GM12878 (cell line): Measurements from ENCODE around the gene SLC38A1. TPM values are rescaled to one million over a fixed set of nuclear protein-coding genes. Genes with fewer than 3 reads are reported as not detected.

Experiments used
- ATAC-seq: fragments of 200-7000 bp; cut with Tn5 transposase; 3 replicates; pipeline ENCODE4 v1.9.1; 2020; ENCODE audit warnings: mild to moderate bottlenecking, moderate library complexity
- BruUV-seq: library from RNA; stranded (reverse); fragments of 400-500 nt; replicated peaks from 2 replicates; lab custom pipeline; 2021; lab: Mats Ljungman, UMichigan
- CTCF ChIA-PET: fragments of 300-600 bp; sonication (Branson Sonifier 250); formaldehyde crosslinking; extraction: SDS; loops from one replicate; lab custom pipeline; 2021; ENCODE audit warnings: inconsistent platforms; lab: Yijun Ruan, JAX
- POLR2A ChIA-PET: fragments of 350-600 bp; formaldehyde crosslinking; extraction: SDS; loops from one replicate; lab custom pipeline; 2021; ENCODE audit warnings: inconsistent platforms; lab: Charles Lee
- RAD21 ChIA-PET: fragments of 300-600 bp; sonication (Branson Sonifier 250); formaldehyde crosslinking; loops from one replicate; lab custom pipeline; 2023; ENCODE audit warnings: antibody characterized with exemption; ENCODE audit not compliant: unreplicated experiment; lab: Charles Lee
- SMC1A ChIA-PET: fragments of 300-600 bp; sonication (Branson Sonifier 250); formaldehyde crosslinking; loops from one replicate; lab custom pipeline; 2023; ENCODE audit not compliant: unreplicated experiment, uncharacterized antibody; lab: Charles Lee
- DNase-seq: peaks from one replicate; pipeline ENCODE4 v3.0.0-alpha.2; 2011; ENCODE audit warnings: low read depth, low spot score
- FAIRE-seq: peaks from 3 replicates; lab custom pipeline; 2011; peaks lifted over from hg19 to GRCh38; lab: Jason Lieb, UNC
- H2AFZ ChIP-seq: 2 replicates; pipeline ENCODE4 v1.6.0; 2011; ENCODE audit warnings: low read depth, low read length, control low read depth; ENCODE audit not compliant: control insufficient read depth
- H3K27ac ChIP-seq: 2 replicates; pipeline ENCODE4 v1.5.1; 2011; ENCODE audit warnings: control low read depth; ENCODE audit not compliant: control insufficient read depth, insufficient read depth
- H3K27me3 ChIP-seq, 2 experiments: replicated peaks in 1 of 2; 2 replicates each; pipeline versions ENCODE4 v1.6.0 to v1.6.1; 2011; ENCODE audit warnings: low read length in 1 of 2; ENCODE audit not compliant: control insufficient read depth in 2 of 2, insufficient read depth in 2 of 2
- H3K36me3 ChIP-seq, 2 experiments: 2 replicates each; pipeline ENCODE4 v1.5.1; 2011; ENCODE audit warnings: low read length in 1 of 2; ENCODE audit not compliant: control insufficient read depth in 2 of 2, insufficient read depth in 2 of 2
- H3K4me1 ChIP-seq: 2 replicates; pipeline ENCODE4 v1.6.1; 2011; ENCODE audit warnings: mild to moderate bottlenecking, low read length, moderate library complexity, mixed read lengths; ENCODE audit not compliant: control insufficient read depth, insufficient read depth
- H3K4me2 ChIP-seq: 2 replicates; pipeline ENCODE4 v1.6.0; 2011; ENCODE audit warnings: control low read depth; ENCODE audit not compliant: control insufficient read depth, insufficient read depth
- H3K4me3 ChIP-seq: fragments of 200-600 bp; sonication (generic); 2 replicates; pipeline ENCODE4 v1.5.1; 2016
- H3K79me2 ChIP-seq: 2 replicates; pipeline ENCODE4 v1.6.0; 2011; ENCODE audit warnings: low read length; ENCODE audit not compliant: control insufficient read depth, insufficient read depth
- H3K9ac ChIP-seq: 2 replicates; pipeline ENCODE4 v1.8.0; 2011; ENCODE audit warnings: low read length, control low read depth, mixed read lengths; ENCODE audit not compliant: control insufficient read depth, insufficient read depth
- H3K9me3 ChIP-seq: replicated peaks from 3 replicates; pipeline ENCODE4 v1.5.1; 2011; ENCODE audit warnings: mild to moderate bottlenecking, low read length; ENCODE audit not compliant: control insufficient read depth, insufficient read depth
- H4K20me1 ChIP-seq: 2 replicates; pipeline ENCODE4 v1.6.0; 2011; ENCODE audit not compliant: control insufficient read depth, insufficient read depth
- ASH2L ChIP-seq: fragments of 300-600, 200-600 bp; sonication (generic); IDR thresholded peaks from 2 replicates; pipeline ENCODE4 v1.6.1; 2017; ENCODE audit warnings: low read depth, mild to moderate bottlenecking, borderline replicate concordance
- BCLAF1 ChIP-seq: fragments of 450-650 bp; IDR thresholded peaks from 2 replicates; pipeline ENCODE4 v1.6.1; 2017; ENCODE audit warnings: antibody characterized with exemption, mild to moderate bottlenecking, moderate library complexity
- CHD4 ChIP-seq: fragments of 200-600 bp; sonication (generic); IDR thresholded peaks from 2 replicates; pipeline ENCODE4 v1.6.1; 2016; ENCODE audit warnings: mild to moderate bottlenecking
- MEF2A ChIP-seq: IDR thresholded peaks from 2 replicates; pipeline ENCODE4 v1.6.1; 2011; ENCODE audit warnings: low read depth, mild to moderate bottlenecking, low read length, moderate library complexity; ENCODE audit not compliant: insufficient read depth
- MEF2B ChIP-seq: fragments of 450-650 bp; IDR thresholded peaks from 2 replicates; pipeline ENCODE4 v1.6.1; 2018; ENCODE audit warnings: mild to moderate bottlenecking, moderate library complexity; ENCODE audit not compliant: partially characterized antibody, poor library complexity, severe bottlenecking
- MTA2 ChIP-seq: fragments of 450-650 bp; IDR thresholded peaks from 2 replicates; pipeline ENCODE4 v1.6.1; 2016; ENCODE audit warnings: low read depth, mild to moderate bottlenecking, moderate library complexity
- MYB ChIP-seq: fragments of 150-350 bp; IDR thresholded peaks from 2 replicates; pipeline ENCODE4 v1.6.1; 2014; ENCODE audit warnings: mild to moderate bottlenecking, low read depth, low read length, borderline replicate concordance
- NR2F1 ChIP-seq: fragments of 450-650 bp; conservative IDR thresholded peaks from 2 replicates; pipeline ENCODE4 v1.6.1; 2017; ENCODE audit warnings: mild to moderate bottlenecking
- NRF1 ChIP-seq: conservative IDR thresholded peaks from 2 replicates; pipeline ENCODE4 v1.6.1; 2011; ENCODE audit warnings: mild to moderate bottlenecking, low read depth, low read length, improper control_type of control experiment
- PAX8 ChIP-seq: fragments of 450-650 bp; IDR thresholded peaks from 2 replicates; pipeline ENCODE4 v1.6.1; 2017; ENCODE audit warnings: mild to moderate bottlenecking, moderate library complexity
- RELB ChIP-seq: fragments of 450-650 bp; IDR thresholded peaks from 2 replicates; pipeline ENCODE4 v1.6.1; 2017; ENCODE audit warnings: low read depth, mild to moderate bottlenecking, moderate library complexity
- TCF7 ChIP-seq: IDR thresholded peaks from 2 replicates; pipeline ENCODE4 v1.6.1; 2014; ENCODE audit warnings: antibody characterized with exemption, borderline replicate concordance
- USF1 ChIP-seq: IDR thresholded peaks from 2 replicates; pipeline ENCODE4 v1.6.1; 2011; ENCODE audit warnings: borderline replicate concordance, low read depth, mild to moderate bottlenecking, moderate library complexity, mixed read lengths, low read length; ENCODE audit not compliant: insufficient read depth; ENCODE audit errors: extremely low read length
- ZBTB11 ChIP-seq: fragments of 450-650 bp; formaldehyde crosslinking; IDR thresholded peaks from 2 replicates; pipeline ENCODE4 v1.5.0; 2022; ENCODE audit warnings: mild to moderate bottlenecking, missing genetic modification characterization
- ZNF24 ChIP-seq: fragments of 450-650 bp; IDR thresholded peaks from 2 replicates; pipeline ENCODE4 v1.6.1; 2017; ENCODE audit warnings: antibody characterized with exemption, mild to moderate bottlenecking
- WGBS: methylation state at CpG from one replicate; pipeline ENCODE4 v1.1.6; 2016; ENCODE audit warnings: low lambda C conversion rate; ENCODE audit not compliant: insufficient replicate concordance, insufficient coverage; ENCODE audit errors: missing lambda C conversion rate; 5-methylcytosine and 5-hydroxymethylcytosine counted together
- in situ Hi-C: fragments of 300-500 bp; cut with MboI; formaldehyde crosslinking; loops from 9 replicates; pipeline ENCODE4 v1.14.3; 2018; ENCODE audit warnings: mixed read lengths
- intact Hi-C: fragments of 100-400 bp; cut with micrococcal nuclease; formaldehyde crosslinking; loops from one replicate; pipeline ENCODE4 v1.14.2; 2022; ENCODE audit not compliant: unreplicated experiment
- polyA plus RNA-seq, 11 experiments: library from polyadenylated mRNA; depleted of rRNA in 4 of 11; unstranded in 6 of 11; stranded (reverse) in 5 of 11; fragments of >200 nt; fragmentation: Nextera tagmentation in 4 of 11; fragmentation: Illumina TruSeq in 1 of 11; extraction: Ambion mirVana in 4 of 11; extraction: Trizol in 1 of 11; gene quantifications; 1 replicate in 1 of 11; 2 replicates in 10 of 11; pipeline versions ENCODE4 v1.2.1 to v1.2.3, GENCODE V29; 2011 to 2016; ENCODE audit warnings: inconsistent platforms in 2 of 11, missing spikeins in 2 of 11, low read depth in 1 of 11
- total RNA-seq, 4 experiments: library from RNA; depleted of rRNA in 3 of 4; stranded (reverse); fragments of >200 nt in 3 of 4; fragmentation: Illumina TruSeq in 1 of 4; extraction: Trizol in 1 of 4; gene quantifications; 2 replicates each; pipeline versions ENCODE4 v1.2.1 to v1.2.3, GENCODE V29; 2013 to 2021

The SLC38A1 gene
- total and polyA plus RNA-seq, 10 of the 15 experiments (the other 5 are each of a cell fraction or from before 2014, with no cell fraction given), result 38.1 to 191 (median 144) TPM

DNA sequence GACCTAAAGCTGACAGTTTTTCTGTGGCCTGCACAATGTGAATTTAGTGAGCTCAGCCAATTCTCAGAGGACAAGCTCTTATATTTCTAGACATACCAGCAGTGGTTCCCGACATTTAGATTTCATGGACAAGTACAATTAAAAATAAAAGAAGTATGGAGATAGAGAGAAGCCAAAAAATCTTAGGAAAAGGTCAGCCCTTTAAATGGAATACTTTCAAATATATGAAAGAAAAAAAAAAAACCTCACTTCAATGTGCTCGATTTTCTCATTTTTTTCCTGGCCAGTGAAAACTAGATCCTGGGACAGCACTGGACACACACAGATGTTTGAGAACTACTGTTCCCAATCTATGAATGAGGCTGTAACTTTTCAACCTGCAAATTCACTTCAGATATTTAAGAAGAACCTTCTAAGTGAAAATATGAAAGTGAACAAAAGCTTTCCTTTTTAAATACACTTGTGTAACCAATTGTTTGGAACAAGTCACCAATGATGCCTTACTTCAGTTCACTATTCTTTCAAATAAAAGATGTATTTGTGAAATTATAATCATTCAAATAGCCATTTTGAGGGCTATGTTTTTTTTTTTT, 109.4 kb downstream of the SLC38A1 start:
- intact Hi-C loops, result no loop called here
- H3K9me3 ChIP-seq, result no peaks in the 10 kb centered on the region; the same call in 1 of the 3 replicates
- ChIA-PET RAD21 (interaction anchor here (1.0 to 2.9 kb wide), 8 partner anchors 9 to 110 kb away, joined by 3 to 12 read pairs (median 4); no protein-coding TSS in a partner anchor), SMC1A (interaction anchor here (1.0 to 4.3 kb wide), 12 partner anchors 11 to 59 kb away, joined by 3 to 35 read pairs (median 5); no protein-coding TSS in a partner anchor), POLR2A (interaction anchor here (0.6 to 1.8 kb wide), 3 partner anchors 12 to 27 kb away, joined by 3 read pairs; no protein-coding TSS in a partner anchor), CTCF (interaction anchor here (0.6 to 1.9 kb wide), 6 partner anchors 9 to 449 kb away, joined by 3 to 5 read pairs (median 4); no protein-coding TSS in a partner anchor)
- FAIRE-seq (no peak), ATAC-seq (no peak), DNase-seq (no peak)
- no peak overlapping the region for H3K9ac ChIP-seq
- no peaks in the 10 kb centered on the region for H3K4me1 ChIP-seq
- H3K36me3 ChIP-seq, result no peaks in the 10 kb centered on the region
- in situ Hi-C loops, result no loop called here
- 76% methylated on average over 2 of the region's 2 CpGs for WGBS
- no peaks in the 10 kb centered on the region for H3K27me3 ChIP-seq
- no peak overlapping the region for H3K27ac ChIP-seq
- no peak overlapping the region for H3K4me2 ChIP-seq
- no peaks in the 10 kb centered on the region for H3K79me2 ChIP-seq
- BruUV-seq, result no TSS peak
- no peak overlapping the region for H3K4me3 ChIP-seq
- no peaks in the 10 kb centered on the region for H4K20me1 ChIP-seq
- H2AFZ ChIP-seq, result no peak overlapping the region
- TF ChIP-seq NRF1, result no peak
- TF ChIP-seq CHD4, result no peak
- no peak for TF ChIP-seq MEF2A
- no peak for TF ChIP-seq BCLAF1
- TF ChIP-seq RELB, result no peak
- no peak for TF ChIP-seq ASH2L
- no peak for TF ChIP-seq MTA2
- TF ChIP-seq ZBTB11 (CRISPR knock-in tag), result no peak
- no peak for TF ChIP-seq TCF7
- no peak for TF ChIP-seq ZNF24
- no peak for TF ChIP-seq MEF2B
- TF ChIP-seq NR2F1, result no peak
- TF ChIP-seq MYB, result no peak
- no peak for TF ChIP-seq USF1
- TF ChIP-seq PAX8, result no peak
